HG03558 (cell line): ENCODE results near the gene HAPSTR1.

Experiments used
- ATAC-seq: cut with Tn5 transposase; IDR thresholded peaks from one replicate; pipeline ENCODE4 v1.9.1; 2021; ENCODE audit warnings: moderate number of reproducible peaks; ENCODE audit not compliant: unreplicated experiment; ENCODE audit errors: extremely low read depth

Gene HAPSTR1

DNA sequence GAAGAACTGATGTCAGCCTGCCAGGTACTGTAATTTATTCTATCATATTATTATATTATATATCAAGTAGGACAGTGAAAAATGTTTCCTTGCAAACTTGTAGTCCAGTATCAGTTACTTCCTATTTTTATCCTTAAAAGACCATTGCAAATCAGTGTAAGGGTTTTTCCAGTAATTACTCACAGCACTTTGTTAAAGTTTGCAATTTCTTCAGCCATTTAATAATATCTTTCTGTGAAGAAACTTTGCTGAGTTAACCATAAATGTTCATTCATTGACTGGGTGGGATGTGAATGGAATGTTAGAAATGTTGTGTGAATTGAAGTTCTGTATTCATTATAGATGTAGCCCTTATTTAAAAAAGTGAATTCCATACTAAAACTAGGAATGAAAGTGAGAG is 26.7 kb downstream of the HAPSTR1 start:
- ATAC-seq = no peak

DNA sequence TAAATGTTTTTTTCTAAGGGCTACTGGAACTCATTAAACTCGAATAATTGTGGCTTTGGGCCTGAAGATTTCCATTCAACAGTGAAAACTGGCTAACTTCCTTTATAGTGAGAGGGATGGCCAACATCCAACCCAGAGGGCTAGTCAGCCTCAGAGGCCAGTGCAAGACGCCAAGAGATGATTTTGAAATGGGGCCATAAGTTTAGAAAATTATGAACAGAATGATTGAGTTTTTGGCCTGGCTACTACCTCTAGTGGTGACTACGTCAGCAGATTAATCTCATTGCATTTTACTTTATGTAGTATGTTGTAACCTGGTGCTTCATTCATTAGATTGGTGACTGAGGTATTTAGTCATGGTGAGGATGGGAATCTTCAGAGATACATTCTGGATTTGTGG is 28.4 kb downstream of the HAPSTR1 start:
- no peak for ATAC-seq

GRCh38 chr16:9122342-9122741 is 30.9 kb downstream of the HAPSTR1 start:
- no peak for ATAC-seq

DNA sequence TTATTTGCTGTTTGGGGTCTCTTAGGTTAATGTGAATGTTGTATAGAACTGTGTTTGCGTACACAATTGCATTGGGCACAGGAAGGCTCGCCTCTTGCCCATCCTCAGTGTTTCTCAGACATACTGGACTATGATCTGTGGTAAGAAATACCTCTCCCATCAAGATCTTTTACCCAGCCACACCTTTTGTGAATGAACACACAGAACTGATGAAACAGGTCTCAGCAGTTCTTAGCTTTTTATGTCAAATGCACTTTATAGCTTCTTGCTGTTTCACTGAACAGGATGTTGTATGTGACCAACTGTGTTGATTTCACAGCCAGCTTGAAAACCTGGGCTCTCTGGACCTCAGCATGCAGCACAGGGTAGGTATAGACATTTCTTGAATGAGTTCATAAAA is 31.5 kb downstream of the HAPSTR1 start:
- ATAC-seq = no peak

GRCh38 chr16:9123401-9123800 is 32.0 kb downstream of the HAPSTR1 start:
- ATAC-seq = no peak

GRCh38 chr16:9123871-9124270 is 32.4 kb downstream of the HAPSTR1 start:
- no peak for ATAC-seq

GRCh38 chr16:9124444-9124843 is 33.0 kb downstream of the HAPSTR1 start:
- ATAC-seq = no peak

DNA sequence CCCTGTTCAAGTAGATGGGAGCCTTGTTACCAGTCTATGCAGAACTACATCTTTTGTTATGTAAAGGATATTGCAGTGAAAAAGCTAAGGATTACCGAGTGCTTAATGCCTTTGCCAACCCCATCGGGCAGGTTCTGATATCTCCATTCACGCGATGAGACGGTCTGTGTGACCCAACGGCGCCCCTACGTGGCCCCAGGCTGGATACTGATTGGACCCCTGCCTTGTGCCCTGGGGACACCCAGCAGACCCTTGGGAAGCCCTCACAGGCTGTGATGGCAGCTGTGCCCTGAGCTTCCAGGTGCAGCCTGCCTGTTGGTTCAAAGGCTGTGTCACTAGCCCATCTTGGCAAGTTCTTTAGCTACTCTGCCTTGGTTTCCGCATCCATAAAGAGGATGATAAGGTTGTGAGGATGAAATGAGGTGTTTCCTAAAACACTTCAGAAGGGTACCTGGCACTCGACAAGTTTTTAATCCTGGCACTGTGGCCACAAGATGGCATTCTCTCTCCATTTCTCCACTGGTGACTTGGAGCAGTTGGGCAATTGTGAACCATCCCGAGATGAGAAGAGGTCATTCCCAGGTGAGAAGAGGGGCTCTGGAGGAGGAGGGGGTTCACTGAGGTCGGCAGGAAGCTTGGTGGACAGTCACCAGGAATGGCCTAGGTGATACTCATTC is 33.6 kb downstream of the HAPSTR1 start:
- no peak for ATAC-seq

DNA sequence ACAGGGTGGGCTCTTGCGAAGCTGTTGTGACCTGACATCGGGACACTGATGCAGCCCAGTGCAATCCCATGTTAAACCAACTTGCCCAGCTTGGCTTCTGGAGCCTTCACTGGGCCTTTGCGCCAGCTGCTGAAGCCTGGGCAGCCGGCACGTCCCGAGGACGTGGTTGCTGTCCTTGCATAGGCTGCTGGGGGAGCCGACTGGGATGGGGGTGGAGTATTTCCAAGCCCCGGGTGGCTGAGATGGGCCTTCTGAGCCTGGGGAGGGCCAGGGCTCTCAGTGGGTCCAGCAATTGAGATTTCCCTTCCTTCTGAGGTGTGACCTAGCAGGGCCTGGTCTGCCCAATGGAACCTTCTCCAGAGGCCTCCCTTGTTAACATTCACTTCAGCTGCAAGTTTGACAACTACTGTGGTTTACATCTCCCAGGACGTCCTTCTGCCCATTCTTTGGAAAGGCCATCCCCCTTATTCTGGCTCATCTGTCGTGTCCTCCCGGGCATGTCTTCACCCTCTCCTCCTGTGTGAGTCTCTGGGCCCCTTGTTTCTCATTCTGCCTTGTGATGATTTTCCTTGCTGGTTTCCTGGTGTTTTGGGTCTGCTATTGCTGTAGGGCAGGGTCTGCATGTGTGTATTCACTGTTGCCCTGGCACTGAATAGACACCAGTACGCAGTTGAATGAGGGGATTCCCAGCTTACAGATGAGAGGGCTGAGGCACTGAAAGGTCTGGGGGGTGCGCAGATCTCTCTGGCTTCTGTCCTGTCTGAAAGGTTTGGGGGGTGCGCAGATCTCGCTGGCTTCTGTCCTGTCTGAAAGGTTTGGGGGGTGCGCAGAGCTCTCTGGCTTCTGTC is 34.4 kb downstream of the HAPSTR1 start:
- ATAC-seq = no peak

DNA sequence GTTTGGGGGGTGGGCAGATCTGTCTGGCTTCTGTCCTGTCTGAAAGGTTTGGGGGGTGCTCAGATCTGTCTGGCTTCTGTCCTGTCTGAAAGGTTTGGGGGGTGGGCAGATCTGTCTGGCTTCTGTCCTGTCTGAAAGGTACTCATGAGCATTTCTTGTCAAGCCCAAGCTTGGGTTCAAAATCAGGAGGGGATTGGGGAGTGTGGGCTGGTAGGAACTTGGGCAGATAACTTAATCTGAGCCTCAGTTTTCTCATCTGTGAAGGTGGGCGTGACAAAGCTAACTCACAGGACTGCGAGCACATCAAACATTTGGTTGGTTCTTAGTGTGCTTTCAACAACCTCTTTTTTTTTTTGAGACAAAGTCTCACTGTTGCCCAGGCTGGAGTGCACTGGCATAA is 35.2 kb downstream of the HAPSTR1 start:
- no peak for ATAC-seq

DNA sequence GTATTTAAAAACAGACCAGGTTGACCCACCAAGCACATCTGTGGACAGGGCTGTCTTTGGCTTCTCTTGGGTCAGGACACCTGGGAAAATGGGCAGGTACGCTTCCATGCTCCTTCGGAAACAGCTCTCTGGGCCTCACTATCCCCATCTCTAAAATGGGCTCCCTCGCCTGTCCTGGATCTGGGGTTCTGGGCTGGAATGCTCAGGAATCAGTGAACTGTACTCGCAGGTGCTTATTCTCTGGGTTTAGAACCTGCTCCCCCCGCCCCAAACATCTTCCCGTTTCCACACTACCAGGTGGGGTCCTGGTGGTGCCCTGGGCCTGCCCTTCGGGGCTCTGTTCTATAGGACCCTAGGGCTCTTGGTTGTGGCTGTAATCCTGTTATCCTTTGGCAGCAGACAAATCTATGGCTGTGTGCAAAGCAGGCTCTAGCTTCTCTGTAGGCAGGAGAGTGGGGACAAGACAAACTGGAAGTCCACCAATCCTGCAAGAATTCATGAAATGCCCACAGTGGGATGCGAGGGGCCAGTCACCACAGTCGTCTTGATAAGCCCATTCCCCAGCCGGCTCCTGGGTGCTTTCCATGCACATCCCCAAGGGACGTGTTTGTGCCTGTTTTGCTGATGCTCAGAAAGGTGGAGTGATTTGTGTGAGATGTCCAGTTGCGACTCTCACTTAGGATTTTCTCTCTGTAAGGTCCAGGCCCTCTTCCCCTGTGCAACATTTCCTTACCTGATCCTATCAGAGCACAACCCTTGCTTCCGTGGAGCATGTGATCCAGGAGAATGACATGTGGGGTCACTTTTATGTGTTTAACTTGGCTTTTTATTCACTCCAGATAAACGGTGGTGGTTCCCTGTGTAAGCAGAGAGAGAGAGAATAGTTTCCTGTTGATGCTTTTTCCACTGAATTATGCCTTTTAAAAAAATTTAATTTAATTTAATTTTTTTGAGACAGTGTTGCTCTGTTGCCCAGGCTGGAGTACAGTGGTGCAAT is 37.2 kb downstream of the HAPSTR1 start:
- ATAC-seq = no peak

DNA sequence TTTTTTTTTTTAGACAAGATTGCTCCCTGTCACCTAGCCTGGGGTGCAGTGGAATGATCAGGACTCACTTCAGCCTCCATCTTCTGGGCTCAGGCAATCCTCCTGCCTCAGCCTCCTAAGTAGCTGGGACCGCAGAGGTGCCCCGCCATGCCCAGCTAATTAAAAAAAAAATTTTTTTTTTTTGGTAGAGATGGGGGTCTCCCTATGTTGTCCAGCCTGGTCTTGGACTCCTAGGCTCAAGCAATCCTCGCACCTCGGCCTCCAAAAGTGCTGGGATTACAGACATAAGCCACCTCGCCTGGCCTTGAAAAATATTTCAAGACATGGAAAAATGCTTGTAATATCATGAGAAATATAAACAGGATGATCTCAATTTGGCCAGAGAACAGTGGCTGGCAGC is 42.9 kb downstream of the HAPSTR1 start:
- ATAC-seq = no peak

DNA sequence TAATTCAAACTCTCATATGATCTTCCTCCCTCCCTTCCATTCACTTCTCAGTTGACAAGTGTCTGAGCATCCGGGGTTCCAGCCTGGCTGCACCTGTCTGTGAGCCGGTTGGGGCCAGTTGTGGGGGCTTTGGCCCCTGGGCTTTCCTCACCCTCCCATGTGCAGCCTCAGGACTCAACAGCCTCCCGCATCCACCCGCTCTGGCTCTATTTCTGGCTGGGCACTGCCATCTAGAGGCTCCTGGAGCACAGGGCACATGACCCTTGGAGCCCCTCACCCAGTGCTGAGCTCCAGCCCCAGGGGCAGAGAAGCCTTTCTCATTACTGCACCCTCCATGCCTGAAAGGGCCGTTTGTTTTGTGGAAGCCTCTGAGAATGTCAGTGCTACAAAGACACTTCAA is 43.3 kb downstream of the HAPSTR1 start:
- no peak for ATAC-seq

- ATAC-seq = peak; percentile 58
Observed at GRCh38 chr16:9135797-9136196, 44.4 kb downstream of the HAPSTR1 start.

DNA sequence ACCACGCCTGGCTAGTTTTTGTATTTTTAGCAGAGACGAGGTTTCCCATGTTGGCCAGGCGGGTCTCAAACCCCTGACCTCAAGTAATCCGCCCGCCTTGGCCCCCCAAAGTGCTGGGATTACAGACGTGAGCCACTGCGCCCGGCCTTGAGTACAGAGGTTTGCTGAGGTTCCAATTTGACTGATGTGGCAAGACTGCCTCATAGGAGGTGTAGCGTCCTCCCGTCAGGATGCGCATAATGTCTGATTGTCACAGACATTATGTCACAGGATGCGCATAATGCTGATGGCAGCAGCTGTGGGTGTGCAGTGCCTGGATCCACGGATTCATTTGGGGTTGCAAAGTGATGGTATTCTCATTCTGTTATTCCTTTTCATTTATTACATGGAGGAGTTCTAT is 45.2 kb downstream of the HAPSTR1 start:
- ATAC-seq = no peak

DNA sequence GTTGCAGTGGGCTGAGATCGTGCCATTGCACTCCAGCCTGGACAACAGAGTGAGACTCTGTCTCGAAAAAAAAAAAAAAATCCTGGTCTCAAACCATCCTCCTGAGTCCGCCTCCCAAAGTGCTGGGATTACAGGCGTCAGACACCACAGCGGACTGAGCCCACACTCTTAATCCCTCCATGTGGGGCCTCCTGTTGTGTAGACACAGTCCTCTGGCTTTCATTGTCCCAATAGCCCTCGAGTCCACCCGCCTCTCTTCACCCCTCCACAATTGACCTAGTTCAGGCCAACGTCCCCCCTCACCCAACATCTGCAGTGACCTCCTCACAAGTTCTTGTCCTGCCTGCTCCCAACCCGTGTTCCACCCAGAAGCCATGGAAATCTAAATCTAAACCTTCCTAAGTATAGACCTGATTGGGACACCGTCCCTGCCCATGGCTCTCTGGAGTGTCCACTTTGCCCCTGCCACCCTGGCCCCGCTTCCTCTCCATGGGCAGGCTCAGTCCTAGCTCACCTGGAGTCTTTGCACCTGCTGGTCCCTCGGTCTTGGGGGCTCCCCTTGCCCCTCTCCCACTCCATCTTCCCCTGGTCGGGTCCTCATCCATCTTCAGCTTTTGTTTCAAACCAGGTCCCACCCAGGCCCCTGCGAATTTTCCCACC is 46.7 kb downstream of the HAPSTR1 start:
- ATAC-seq = no peak

DNA sequence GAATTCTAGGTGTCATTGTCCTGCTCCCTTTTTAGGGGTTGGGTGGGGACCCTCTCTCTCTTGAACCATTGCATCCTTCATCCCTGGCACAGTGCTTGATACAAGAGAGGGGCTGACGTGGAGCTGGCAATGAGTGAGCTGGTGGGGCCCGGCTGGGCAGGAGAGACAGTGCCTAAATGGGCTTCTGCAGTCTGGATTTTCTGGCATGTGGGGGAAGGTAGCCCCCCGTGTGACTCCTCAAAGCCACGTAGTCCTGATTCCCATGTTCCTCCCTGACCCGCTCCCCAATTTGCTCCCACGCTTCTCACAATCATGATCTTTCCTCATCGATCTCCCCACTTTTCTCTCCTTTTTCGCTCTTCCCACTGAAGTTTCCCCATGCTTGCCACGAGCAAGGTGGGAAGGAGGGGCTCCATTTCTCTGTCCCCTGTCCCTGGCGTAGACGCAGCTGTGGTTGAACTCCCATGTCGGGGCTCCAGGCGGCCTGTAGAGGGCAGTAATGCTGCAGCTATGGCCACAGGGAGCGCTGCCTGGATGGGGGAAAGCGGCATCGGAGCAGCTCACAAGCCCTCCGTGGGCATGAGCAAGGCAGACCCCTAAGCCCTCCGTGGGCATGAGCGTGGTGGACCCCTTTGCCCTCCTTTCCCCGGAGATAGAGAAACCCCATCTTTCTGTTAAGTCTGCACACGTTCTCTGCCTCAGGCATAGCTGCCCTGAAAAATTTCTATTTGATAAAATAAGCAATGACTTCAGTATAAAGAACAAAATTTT is 47.5 kb downstream of the HAPSTR1 start:
- ATAC-seq = no peak

DNA sequence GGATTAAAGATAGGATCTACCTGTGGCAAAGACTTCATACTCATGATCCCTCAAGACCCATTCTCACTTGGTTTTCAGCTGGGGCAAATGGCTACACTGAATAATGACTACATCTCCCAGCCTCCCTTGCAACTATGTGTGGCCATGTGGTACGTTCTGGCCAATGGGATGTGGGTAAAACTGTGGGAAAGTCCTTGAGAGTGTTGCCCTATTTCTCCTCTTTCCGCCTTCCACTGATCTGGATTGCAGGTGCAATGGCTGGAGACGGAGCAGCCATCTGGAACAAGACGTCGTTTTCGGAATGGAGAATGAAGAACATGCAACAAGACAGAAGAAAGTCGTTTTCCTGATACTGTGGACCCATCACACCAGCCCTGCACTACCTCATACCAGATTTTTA is 48.5 kb downstream of the HAPSTR1 start:
- ATAC-seq = no peak
